SK-N-SH treated with all-trans-retinoic acid at 6 μM for 48 hours (cell line): ENCODE data around the gene CNPPD1.

Source experiments
- CSDC2 ChIP-seq: fragments of 250-450 bp; sonication (Bioruptor Pico); IDR thresholded peaks from 2 replicates; pipeline ENCODE4 v1.5.0; 2020; ENCODE audit warnings: mild to moderate bottlenecking, moderate library complexity
- ESRRG ChIP-seq: fragments of 250-450 bp; sonication (Bioruptor Pico); IDR thresholded peaks from 2 replicates; pipeline ENCODE4 v1.6.1; 2021; ENCODE audit warnings: mild to moderate bottlenecking

GRCh38 chr2:219199470-219200211 lies 22.9 kb upstream of the CNPPD1 start:
- TF ChIP-seq ESRRG (CRISPR knock-in tag) (no peak), CSDC2 (CRISPR knock-in tag) (no peak)
